Esophagus (tissue), 2 donors: Measurements from ENCODE around the gene SLC15A5. TPM values are rescaled to one million over a fixed set of nuclear protein-coding genes. Genes with fewer than 3 reads are reported as not detected.

Experiments used
- H3K27ac ChIP-seq, 2 donors: one replicate each; pipeline ENCODE4 v1.5.1; 2013; ENCODE audit warnings: low read depth in 2 of 2, mild to moderate bottlenecking in 2 of 2, inconsistent platforms in 1 of 2, low read length in 1 of 2, moderate library complexity in 1 of 2
- H3K27me3 ChIP-seq, 2 donors: one replicate each; pipeline ENCODE4 v1.6.1; 2013; ENCODE audit warnings: low read length in 2 of 2, control low read depth in 1 of 2, mild to moderate bottlenecking in 1 of 2; ENCODE audit not compliant: insufficient read depth in 2 of 2, control insufficient read depth in 1 of 2
- H3K36me3 ChIP-seq, 2 donors: one replicate each; pipeline ENCODE4 v1.6.1; 2013; ENCODE audit warnings: low read length in 1 of 2; ENCODE audit not compliant: control insufficient read depth in 2 of 2, insufficient read depth in 2 of 2
- H3K4me1 ChIP-seq, 2 donors: one replicate each; pipeline ENCODE4 v1.6.1; 2013; ENCODE audit warnings: low read length in 1 of 2; ENCODE audit not compliant: control insufficient read depth in 2 of 2, insufficient read depth in 2 of 2
- H3K4me3 ChIP-seq, 2 donors: one replicate each; pipeline ENCODE4 v1.5.1; 2013; ENCODE audit warnings: low read length in 2 of 2, mild to moderate bottlenecking in 2 of 2, low read depth in 1 of 2, moderate library complexity in 1 of 2
- H3K9me3 ChIP-seq, 2 donors: one replicate each; pipeline ENCODE4 v1.6.1; 2013; ENCODE audit warnings: mild to moderate bottlenecking in 2 of 2, low read depth in 1 of 2, low read length in 1 of 2, moderate library complexity in 1 of 2; ENCODE audit not compliant: control insufficient read depth in 2 of 2, insufficient read depth in 1 of 2
- WGBS, 2 donors: extraction: QIAGEN DNeasy Blood & Tissue Kit; methylation state at CpG; one replicate each; pipeline ENCODE4 v1.1.7; 2013; 5-methylcytosine and 5-hydroxymethylcytosine counted together
- polyA plus RNA-seq, 2 donors: library from polyadenylated mRNA; stranded (reverse); fragments of 200-250 nt; gene quantifications; one replicate each; pipeline ENCODE4 v1.2.3, GENCODE V29; 2013
- donor health status: healthy with polysubstance abuse.
- donor health status: Bipolar disorder and iron deficiency.

Gene SLC15A5
- polyA plus RNA-seq, 2 donors: not detected

- Histone ChIP-seq H3K27ac (no peak overlapping the region), H3K36me3 (no peaks in the 10 kb centered on the region), H3K4me1 (no peaks in the 10 kb centered on the region), H3K27me3 (no peaks in the 10 kb centered on the region), H3K4me3 (no peak overlapping the region), H3K9me3 (no peaks in the 10 kb centered on the region)
- WGBS, 2 donors: 63 to 74% methylated on average over 5 of the region's 5 CpGs
Observed at GRCh38 chr12:16166563-16167470, 110.7 kb downstream of the SLC15A5 start.

- Histone ChIP-seq H3K36me3 (no peaks in the 10 kb centered on the region), H3K27ac (no peak overlapping the region), H3K9me3 (no peaks in the 10 kb centered on the region), H3K27me3 (no peaks in the 10 kb centered on the region), H3K4me1 (no peaks in the 10 kb centered on the region), H3K4me3 (no peak overlapping the region)
- 3 to 5% methylated on average over 2 of the region's 2 CpGs for WGBS, 2 donors
Observed at GRCh38 chr12:16165506-16165905, 112.0 kb downstream of the SLC15A5 start.

- H3K4me1 ChIP-seq: no peaks in the 10 kb centered on the region
- H3K27me3 ChIP-seq: no peaks in the 10 kb centered on the region
- H3K4me3 ChIP-seq: no peak overlapping the region
- H3K36me3 ChIP-seq: no peaks in the 10 kb centered on the region
- H3K27ac ChIP-seq: no peak overlapping the region
- no peaks in the 10 kb centered on the region for H3K9me3 ChIP-seq
Observed at GRCh38 chr12:16163901-16164300, 113.6 kb downstream of the SLC15A5 start.

DNA sequence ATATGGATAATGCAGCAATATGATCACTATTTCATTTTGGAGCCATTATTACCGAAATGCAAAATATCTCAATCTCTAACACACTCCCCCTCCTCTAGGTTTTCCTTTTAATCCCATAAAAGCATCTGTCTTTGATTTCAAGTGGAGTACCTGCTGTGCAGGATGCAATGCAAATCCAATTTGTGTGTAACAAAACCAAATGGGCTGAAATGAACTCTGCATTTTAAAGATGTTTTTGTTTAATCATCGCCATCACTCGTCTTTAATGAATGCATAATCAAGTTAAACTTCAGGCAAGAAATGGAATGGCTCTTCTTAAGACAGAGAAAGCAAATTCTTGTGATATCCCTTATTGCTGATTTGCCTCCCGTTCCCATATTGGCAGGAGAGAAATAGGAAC is 114.3 kb downstream of the SLC15A5 start:
- no peaks in the 10 kb centered on the region for H3K36me3 ChIP-seq
- no peaks in the 10 kb centered on the region for H3K4me1 ChIP-seq
- 48 to 54% methylated on average over 4 of the region's 4 CpGs for WGBS, 2 donors
- no peak overlapping the region for H3K4me3 ChIP-seq
- H3K27ac ChIP-seq: no peak overlapping the region
- H3K27me3 ChIP-seq: no peaks in the 10 kb centered on the region
- no peaks in the 10 kb centered on the region for H3K9me3 ChIP-seq

DNA sequence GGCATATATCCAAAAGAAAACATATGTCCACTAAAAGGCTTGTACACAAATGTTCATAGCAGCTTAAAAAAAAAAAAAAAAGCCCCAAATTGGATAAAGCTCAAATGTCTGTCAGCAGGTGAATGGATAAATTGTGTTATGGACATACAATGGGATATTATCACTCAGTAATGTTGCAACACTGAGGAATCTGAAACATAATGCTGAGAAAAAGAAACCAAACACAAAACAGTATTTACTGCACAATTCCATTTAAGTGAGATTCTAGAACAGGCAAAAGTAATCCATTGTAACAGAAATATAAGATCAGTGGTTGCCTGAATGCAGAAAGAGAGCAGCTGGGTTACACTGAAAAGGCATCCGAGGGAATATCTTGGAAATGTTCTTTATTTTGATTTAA is 117.9 kb downstream of the SLC15A5 start:
- Histone ChIP-seq H3K9me3 (no peaks in the 10 kb centered on the region), H3K4me1 (no peaks in the 10 kb centered on the region), H3K27me3 (no peaks in the 10 kb centered on the region), H3K4me3 (no peak overlapping the region), H3K27ac (no peak overlapping the region), H3K36me3 (no peaks in the 10 kb centered on the region)
- 44 to 57% methylated on average over 1 of the region's 1 CpG for WGBS, 2 donors

- Histone ChIP-seq H3K4me3 (no peak overlapping the region), H3K4me1 (no peaks in the 10 kb centered on the region), H3K27ac (no peak overlapping the region), H3K27me3 (no peaks in the 10 kb centered on the region), H3K9me3 (no peaks in the 10 kb centered on the region), H3K36me3 (no peaks in the 10 kb centered on the region)
- WGBS, 2 donors: 86 to 100% methylated on average over 1 of the region's 1 CpG
Observed at GRCh38 chr12:16158050-16158449, 119.4 kb downstream of the SLC15A5 start.

DNA sequence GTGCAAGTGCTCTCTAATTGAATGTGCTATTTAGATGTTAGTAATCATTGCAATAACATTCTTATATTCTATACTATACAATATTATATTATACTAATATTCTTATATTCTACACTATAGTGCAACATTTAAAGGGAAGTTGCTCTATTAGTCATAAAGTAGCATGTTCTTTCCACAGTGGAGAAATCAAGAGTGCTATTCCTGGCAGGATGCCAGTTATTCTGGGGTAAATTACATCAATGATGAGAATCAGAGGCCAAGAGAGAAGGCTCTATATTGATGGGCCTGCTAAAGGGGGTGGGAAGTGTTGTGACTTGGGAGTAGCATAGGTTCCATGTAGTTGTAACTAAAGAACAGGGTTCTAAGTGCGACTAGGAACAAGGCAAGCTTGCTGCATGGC is 121.5 kb downstream of the SLC15A5 start:
- H3K36me3 ChIP-seq: no peaks in the 10 kb centered on the region
- H3K9me3 ChIP-seq: no peaks in the 10 kb centered on the region
- no peaks in the 10 kb centered on the region for H3K4me1 ChIP-seq
- 89 to 97% methylated on average over 1 of the region's 1 CpG for WGBS, 2 donors
- H3K27ac ChIP-seq: no peak overlapping the region
- no peaks in the 10 kb centered on the region for H3K27me3 ChIP-seq
- no peak overlapping the region for H3K4me3 ChIP-seq

DNA sequence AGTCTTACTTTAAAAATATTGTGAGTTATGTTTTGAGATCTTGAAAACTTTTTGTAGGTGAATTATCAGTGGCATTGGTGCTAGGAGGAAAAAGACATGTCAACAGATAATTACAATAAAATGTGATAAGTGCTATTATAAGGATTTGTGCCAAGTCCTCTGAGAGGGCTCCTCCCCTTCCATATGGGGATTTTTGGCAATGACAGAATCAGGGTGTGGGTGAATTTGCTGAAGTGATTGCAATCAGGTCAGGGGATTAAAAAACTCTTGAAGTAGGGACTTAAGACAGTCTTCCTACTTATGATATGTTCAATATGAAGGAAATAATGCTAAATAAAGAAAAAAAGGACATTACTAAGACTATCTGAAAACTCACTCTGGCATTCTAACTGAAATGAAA is 122.5 kb downstream of the SLC15A5 start:
- Histone ChIP-seq H3K4me3 (no peak overlapping the region), H3K36me3 (no peaks in the 10 kb centered on the region), H3K4me1 (no peaks in the 10 kb centered on the region), H3K9me3 (no peaks in the 10 kb centered on the region), H3K27me3 (no peaks in the 10 kb centered on the region), H3K27ac (no peak overlapping the region)

DNA sequence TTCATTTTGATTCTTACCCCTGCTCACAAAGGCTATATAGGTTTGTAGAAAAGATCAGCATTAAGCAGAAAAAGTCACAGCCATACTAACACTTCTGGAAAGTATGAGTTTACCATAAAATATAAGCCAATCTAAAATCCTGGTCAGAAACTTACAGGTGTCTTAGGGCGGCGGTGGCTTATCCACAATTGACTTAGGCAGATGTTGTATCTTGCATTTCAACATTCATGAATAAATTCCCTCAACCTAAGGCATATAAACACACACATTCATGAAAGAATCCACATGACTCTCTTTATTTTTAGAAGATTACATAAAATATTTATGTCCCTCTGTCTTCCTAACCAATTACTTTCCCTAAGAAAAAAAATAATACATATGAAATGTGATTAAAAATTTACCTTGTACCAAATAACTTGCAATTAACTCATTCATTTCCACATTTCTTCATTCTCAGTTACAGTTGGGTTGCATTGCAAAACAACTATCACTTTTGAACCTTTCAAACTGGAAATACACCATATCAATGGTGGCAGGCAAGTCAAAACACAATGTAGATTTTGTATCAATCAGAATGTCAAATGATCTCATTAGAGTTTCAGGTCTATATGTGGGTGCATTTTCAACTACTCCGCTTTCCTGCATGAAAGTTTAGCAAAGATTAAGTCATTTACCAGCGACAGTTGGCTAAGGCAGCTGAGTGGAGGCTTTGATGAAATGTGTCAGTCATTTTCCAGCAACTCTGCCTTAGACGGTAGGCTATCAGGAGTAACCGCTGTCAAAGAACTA is 124.4 kb downstream of the SLC15A5 start:
- WGBS, 2 donors: 82 to 88% methylated on average over 6 of the region's 6 CpGs
- Histone ChIP-seq H3K27me3 (no peaks in the 10 kb centered on the region), H3K4me1 (no peaks in the 10 kb centered on the region), H3K27ac (no peak overlapping the region), H3K9me3 (no peaks in the 10 kb centered on the region), H3K4me3 (no peak overlapping the region), H3K36me3 (no peaks in the 10 kb centered on the region)
